ENCODE measurements around the gene ISM1.

ISM1 gene

GRCh38 chr20:13284830-13285229, 63.8 kb downstream of the ISM1 start:
- DNase-seq, result no peak

- DNase-seq, result no peak
These were observed 64.3 kb downstream of the ISM1 start for GRCh38 chr20:13285408-13285807.

- no peak for DNase-seq
These were observed 65.0 kb downstream of the ISM1 start for GRCh38 chr20:13286052-13286451.

GRCh38 chr20:13286607-13287006, 65.5 kb downstream of the ISM1 start:
- DNase-seq, result no peak

GRCh38 chr20:13288357-13288756, 67.3 kb downstream of the ISM1 start:
- DNase-seq, result no peak

GRCh38 chr20:13289031-13289430, 68.0 kb downstream of the ISM1 start:
- DNase-seq, result no peak

GRCh38 chr20:13290724-13291123, 69.7 kb downstream of the ISM1 start:
- DNase-seq, result no peak

GRCh38 chr20:13291157-13291556, 70.1 kb downstream of the ISM1 start:
- DNase-seq, result no peak

GRCh38 chr20:13292201-13292885, 71.3 kb downstream of the ISM1 start:
- no peak for DNase-seq

GRCh38 chr20:13294522-13294921, 73.4 kb downstream of the ISM1 start:
- no peak for DNase-seq

GRCh38 chr20:13295637-13296036, 74.6 kb downstream of the ISM1 start:
- no peak for DNase-seq

- DNase-seq, result no peak
These were observed 75.0 kb downstream of the ISM1 start for GRCh38 chr20:13296070-13296469.

GRCh38 chr20:13297147-13297899, 76.2 kb downstream of the ISM1 start:
- DNase-seq, result no peak

- DNase-seq, result no peak
These were observed 77.8 kb downstream of the ISM1 start for GRCh38 chr20:13298692-13299373.

- no peak for DNase-seq
These were observed 78.3 kb downstream of the ISM1 start for GRCh38 chr20:13299401-13299800.

- no peak for DNase-seq
These were observed 80.5 kb downstream of the ISM1 start for GRCh38 chr20:13301596-13301995.

GRCh38 chr20:13302647-13303450, 81.8 kb downstream of the ISM1 start:
- DNase-seq, result no peak

GRCh38 chr20:13305284-13305683, 84.2 kb downstream of the ISM1 start:
- no peak for DNase-seq

- no peak for DNase-seq
These were observed 86.6 kb downstream of the ISM1 start for GRCh38 chr20:13307562-13308163.

- DNase-seq, result no peak
These were observed 91.2 kb downstream of the ISM1 start for GRCh38 chr20:13312300-13312699.

GRCh38 chr20:13313201-13313600, 92.1 kb downstream of the ISM1 start:
- no peak for DNase-seq

- no peak for DNase-seq
These were observed 96.4 kb downstream of the ISM1 start for GRCh38 chr20:13317439-13317838.

Data from NCI-H2081 treated with DMSO at 0.1 percent for 48 hours (cell line).